T-helper 9 cell (primary cell): ENCODE results near the gene PGM1.
A peak's percentile ranks its signal among the peaks of the same experiment; 100 is the strongest.
"Not testable (repeated sequence)": the region's sequence is repeated elsewhere in the genome, so short reads cannot be mapped to it uniquely, and the experiment has no call there.

ENCODE experiments used
- DNase-seq: peaks from one replicate; pipeline ENCODE4 v3.0.0-alpha.2; 2020
- total RNA-seq, 2 donors: gene quantifications; one replicate each; lab custom pipeline; 2026; lab: John Stamatoyannopoulos, UW

Gene PGM1
- total RNA-seq: 11.1 to 37.0 reads per million in 2 donors

DNA sequence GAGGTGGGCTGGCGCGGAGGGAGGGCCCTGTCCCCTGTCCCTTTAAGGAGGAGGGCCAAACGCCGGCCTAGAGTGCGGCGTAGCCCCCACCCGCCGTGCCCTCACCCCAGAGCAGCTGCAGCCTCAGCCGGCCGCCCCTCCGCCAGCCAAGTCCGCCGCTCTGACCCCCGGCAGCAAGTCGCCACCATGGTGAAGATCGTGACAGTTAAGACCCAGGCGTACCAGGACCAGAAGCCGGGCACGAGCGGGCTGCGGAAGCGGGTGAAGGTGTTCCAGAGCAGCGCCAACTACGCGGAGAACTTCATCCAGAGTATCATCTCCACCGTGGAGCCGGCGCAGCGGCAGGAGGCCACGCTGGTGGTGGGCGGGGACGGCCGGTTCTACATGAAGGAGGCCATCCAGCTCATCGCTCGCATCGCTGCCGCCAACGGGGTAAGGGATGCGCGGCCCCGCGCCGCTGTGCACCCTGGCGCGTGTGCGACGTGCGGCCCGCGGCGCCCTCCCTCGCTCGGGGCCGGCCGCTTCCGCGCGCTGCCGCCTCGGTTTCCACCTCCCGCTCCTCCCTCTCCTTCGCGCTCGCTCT is at the start of gene PGM1:
TSS of gene PGM1 (plus strand) at position 109 of the 583 bp plus-strand sequence. CDS start at position 187, 78 bp downstream.
- peak; percentile 55 for DNase-seq

GRCh38 chr1:63545780-63546179 is 47.4 kb upstream of the PGM1 start:
- no peak for DNase-seq

DNA sequence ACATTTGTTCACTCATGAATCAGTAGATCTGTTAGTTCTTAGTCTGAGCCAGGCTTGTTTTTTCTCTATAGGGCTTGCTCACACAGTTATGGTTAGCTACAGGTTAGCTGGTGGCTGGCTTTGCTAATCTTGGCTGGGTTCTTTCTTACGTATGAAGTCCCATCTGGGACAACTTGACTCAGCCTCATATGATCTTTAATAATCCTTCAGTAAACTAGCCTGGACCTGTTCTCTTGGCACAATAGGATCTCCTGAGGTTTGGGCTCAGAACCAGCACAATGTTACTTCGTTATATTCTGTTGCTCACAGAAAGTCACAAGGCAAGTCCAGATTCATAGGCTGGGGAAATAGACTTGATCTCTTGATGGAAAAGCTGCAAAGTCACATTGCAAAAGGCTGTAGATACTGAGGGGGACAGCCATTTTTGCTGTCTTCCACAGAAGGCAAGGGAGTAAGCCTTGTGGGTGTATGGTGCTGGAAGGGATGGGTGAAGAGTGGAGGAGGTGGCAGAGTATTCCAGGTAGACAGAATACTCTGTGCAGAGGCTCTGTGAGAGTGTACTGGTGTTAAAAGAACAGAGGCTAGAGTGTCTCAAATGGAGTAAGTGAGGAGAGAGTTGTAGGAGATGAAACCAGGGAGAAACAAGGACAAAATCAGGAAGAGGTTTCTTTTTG is 45.5 kb upstream of the PGM1 start:
- no peak for DNase-seq

DNA sequence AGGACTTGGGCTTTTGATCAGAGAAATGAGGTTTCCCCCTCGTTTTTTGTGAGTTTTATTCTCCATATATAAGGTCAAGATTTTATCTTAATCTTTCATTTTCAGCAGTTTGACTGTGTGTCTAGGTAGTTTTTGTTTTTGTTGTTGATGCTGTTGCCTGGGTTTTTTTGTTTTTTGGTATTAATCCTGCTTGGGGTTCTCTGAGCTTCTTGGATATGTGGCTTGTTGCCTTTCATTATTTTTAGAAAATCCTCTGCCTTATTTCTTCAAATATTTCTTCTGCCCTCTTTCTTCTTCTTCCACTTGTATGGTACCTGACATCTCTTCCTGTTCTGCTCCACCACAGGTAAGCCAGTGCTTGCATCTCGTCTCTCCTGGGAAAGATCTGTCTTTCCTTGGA is 44.9 kb upstream of the PGM1 start:
- DNase-seq: no peak

GRCh38 chr1:63548877-63549276 is 44.3 kb upstream of the PGM1 start:
- no peak for DNase-seq

GRCh38 chr1:63555480-63555879 is 37.7 kb upstream of the PGM1 start:
- no peak for DNase-seq

DNA sequence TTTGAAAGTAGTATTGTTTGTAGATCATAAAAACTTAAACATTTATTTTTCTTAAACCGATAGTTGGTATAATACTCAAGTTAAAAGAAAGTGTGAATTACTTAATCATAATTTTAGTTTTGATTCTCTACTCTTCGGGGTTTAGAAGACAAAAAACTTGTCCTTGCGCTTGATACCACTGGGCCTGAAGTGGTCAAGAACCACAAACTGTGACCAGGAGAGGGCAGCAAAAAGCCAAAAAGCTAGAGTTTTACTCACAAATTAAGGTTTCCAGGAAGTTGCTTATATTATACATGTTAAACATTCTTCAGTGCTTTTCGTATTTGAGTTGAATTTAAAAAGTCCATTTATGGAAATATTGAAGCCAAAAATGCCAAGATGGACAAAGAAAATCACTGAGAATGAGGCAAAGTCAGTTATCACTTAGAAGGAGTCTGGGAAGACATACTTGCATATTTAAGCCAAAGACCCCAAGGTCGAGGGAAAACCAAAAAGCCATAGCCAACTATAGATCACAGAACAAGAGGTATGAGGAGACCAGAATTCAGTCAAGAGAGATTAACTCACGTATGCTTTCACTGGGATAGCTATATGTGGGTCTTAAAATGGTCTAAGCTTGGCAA is 35.7 kb upstream of the PGM1 start:
- DNase-seq: no peak

DNA sequence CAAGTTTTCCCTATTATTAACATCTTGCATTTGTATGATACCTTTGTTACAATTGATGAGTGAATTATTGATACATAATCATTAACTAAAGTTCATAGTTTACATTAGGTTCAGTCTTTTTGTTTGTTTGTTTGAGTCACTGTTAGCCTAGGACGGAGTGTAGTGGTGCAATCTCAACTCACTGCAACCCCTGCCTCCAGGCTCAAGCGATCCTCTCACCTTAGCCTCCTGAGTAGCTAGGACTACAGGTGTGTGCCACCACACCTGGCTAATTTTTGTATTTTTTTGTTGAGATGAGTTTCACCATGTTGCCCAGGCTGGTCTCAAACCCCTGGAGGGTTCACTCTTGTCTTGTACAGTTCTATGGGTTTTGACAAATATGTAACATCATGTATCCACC is 33.9 kb upstream of the PGM1 start:
- DNase-seq: no peak

DNA sequence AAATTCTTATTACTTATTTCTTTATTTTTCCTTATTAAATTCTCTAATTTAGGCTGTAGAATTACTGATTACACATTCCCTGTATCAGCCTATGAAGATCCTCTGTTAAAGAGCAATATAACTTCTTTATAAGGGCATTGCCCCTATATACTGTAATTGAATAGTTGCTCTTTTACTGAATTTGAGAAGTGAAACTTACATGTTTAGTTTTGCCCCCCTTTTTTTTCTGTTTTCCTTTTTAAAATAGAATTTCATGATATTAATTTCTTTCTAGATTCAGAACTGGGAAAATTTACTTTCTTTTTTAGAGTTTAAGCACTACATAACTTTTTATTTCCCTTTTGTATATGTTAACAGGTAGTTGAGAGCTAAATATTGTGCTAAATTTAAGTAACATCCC is 29.5 kb upstream of the PGM1 start:
- DNase-seq: no peak

- no peak for DNase-seq
Observed at GRCh38 chr1:63569068-63569467, 24.1 kb upstream of the PGM1 start.

- no peak for DNase-seq
Observed at GRCh38 chr1:63569640-63570316, 23.4 kb upstream of the PGM1 start.

DNA sequence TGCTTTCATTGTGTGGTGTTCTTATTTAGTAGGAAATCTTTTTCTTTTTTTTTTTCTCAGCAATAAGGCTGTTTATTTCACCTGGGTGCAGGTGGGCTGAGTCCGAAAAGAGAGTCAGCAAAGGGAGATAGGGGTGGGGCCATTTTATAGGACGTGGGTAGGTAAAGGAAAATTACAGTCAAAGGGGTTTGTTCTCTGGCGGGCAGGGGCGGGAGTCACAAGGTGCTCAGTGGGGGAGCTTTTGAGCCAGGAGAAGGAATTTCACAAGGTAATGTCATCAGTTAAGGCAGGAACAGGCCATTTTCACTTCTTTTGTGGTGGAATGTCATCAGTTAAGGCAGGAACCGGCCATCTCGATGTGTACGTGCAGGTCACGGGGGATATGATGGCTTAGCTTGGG is 20.5 kb upstream of the PGM1 start:
- not testable (repeated sequence) for DNase-seq

DNA sequence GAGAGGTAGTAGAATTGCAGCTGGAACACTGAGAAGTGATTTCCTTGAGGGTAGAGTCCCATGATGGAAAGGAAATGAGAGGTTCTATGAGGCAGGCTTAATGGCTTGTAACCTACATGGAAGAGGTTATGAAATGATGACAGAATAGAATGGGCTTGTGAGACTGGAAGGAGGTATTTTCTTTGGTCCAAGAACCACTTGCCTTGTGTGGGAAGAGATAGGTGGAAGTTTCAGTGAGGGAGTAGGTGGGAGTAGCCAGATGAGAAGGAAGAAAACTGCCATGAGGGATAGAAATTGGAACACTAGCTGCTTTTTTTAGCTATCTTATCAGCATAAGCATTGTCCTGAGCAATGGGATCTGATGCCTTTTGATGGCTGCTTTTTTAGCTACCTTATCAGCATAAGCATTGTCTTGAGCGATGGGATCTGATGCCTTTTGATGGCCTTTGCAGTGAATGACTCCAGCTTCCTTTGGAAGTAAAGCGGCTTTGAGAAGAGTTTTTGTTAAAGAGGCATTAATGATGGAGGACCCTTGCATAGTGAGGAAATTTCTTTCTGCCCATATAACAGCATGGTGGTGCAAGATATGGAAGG is 18.9 kb upstream of the PGM1 start:
- not testable (repeated sequence) for DNase-seq

DNA sequence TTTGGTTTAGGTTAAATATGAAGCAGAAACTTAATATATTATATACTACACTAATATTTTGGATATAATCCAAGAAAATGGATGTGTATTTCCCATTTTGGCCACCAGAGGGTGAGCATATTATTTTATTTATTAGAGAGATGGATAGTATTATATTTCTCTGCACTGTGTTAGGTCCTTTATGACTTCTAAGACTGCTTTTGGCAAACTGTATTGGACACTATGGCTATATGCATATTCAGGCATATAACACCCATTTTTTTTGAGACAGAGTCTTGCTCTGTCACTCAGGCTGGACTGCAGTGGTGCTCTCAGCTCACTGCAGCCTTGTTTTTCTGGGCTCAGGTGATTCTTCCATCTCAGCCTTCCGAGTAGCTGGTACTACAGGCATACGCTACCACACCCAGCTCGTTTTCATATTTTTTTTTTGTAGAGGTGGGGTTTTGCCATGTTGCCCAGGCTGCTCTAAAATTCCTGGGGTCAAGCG is 17.8 kb upstream of the PGM1 start:
- DNase-seq: no peak

DNA sequence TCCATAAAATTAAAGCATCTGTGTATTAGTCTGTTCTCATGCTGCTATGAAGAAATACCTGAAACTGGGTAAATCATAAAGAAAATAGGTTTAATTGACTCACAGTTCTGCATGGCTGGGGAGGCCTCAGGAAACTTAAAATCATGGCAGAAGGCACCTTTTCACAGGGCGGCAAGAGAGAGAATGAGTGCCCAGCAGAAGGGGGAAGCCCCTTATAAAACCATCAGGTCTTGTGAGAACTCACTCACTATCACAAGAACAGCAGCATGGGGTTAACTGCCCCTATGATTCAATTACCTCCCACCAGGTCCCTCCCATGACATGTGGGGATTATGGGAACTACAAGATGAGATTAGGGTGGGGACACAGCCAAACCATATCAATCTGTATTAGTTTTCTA is 6.9 kb upstream of the PGM1 start:
- not testable (repeated sequence) for DNase-seq

DNA sequence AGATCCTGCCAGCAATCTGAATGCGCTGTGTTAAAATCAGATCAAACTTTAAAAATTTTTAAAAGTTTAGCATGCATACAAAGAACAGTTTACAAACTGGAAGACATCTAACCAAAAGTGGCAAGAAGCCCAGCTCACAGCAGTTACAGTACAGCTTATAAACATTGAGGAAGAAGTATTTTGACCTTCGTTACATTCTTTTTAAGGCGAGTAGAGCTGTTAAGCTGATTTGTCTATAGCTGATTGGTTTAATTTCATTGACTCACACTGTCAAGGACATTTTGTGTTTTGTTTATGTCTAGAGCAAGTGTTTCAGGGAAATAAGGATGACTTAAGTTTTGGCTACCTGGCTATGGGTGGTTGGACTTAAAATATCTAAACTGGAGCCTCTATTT is 3.0 kb upstream of the PGM1 start:
- no peak for DNase-seq

GRCh38 chr1:63592536-63593302 is 492 bp upstream of the PGM1 start:
- DNase-seq: no peak

- DNase-seq: peak; percentile 57
Observed at GRCh38 chr1:63593886-63594605, 835 bp downstream of the PGM1 start.

DNA sequence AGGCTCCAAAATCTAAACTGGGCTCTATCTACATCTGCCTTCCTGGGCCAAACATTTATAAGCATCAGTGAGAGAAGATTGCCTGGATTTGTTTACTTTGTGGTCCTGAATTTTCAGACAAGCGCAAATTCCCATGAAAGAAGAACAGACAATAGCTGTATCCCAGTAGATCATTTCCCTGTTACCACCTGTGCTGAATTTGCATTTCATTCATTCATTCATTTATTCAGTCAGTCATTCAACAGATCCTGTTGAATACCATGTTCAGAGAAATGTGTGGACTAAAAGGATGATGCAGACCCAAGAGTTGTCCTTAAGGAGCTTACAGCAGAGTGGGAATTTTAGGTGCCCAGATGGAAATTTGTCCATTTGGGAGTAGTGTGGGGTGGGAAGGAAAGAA is 2.2 kb downstream of the PGM1 start:
- DNase-seq: no peak

- no peak for DNase-seq
Observed at GRCh38 chr1:63599799-63600198, 6.6 kb downstream of the PGM1 start.

GRCh38 chr1:63600248-63600647 is 7.0 kb downstream of the PGM1 start:
- DNase-seq: no peak

DNA sequence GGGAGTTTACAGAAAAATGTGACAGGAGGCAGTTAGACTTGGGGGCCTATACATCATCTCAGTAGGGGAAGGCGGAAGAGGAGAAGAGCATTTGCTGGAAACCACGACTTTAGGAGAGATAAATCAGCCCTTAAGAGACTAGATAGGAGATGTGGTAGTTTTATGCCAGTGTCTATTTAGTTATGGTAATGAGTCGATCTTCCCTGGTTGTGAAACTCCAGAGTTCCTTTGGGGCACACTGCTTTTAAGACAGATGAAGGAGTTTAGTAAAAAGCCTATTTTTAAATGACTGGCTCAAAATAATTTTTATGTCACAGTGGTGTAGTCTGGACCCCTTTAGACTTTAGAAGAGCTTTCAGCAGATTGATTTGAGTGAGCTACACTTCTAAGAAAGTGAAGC is 7.8 kb downstream of the PGM1 start:
- no peak for DNase-seq
